ENCODE data around the gene FHIT.
"Not testable (repeated sequence)": the region's sequence is repeated elsewhere in the genome, so short reads cannot be mapped to it uniquely, and the experiment has no call there.

Gene FHIT

DNA sequence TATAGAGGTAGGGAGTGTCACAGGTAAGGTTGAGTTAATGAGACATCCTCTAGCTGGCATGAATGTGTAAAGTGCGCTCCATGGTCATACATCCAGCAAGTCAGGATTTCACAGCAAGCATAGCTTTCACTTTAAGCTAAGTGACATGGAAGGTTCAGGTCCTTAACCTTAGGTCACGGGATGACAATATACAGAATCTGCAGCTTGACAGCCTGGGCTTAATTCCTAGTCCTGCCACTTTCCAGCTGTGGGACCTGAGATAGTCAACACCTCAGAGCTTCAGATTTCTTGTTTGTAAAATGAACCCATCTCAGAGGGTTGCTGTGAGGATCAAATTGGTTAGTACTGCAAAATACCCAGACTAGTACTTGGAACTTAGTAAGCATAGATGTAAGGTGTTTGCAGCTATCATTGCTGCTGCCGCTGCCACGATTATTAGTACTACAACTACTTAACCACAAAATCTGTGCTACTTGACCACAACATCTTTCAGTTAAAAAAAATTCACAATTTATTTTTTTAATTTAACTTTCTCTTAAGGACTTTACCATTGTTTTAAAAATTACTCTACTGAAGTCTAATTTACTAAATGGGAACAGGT lies 1311.3 kb downstream of the FHIT start:
- DNase-seq = no peak

DNA sequence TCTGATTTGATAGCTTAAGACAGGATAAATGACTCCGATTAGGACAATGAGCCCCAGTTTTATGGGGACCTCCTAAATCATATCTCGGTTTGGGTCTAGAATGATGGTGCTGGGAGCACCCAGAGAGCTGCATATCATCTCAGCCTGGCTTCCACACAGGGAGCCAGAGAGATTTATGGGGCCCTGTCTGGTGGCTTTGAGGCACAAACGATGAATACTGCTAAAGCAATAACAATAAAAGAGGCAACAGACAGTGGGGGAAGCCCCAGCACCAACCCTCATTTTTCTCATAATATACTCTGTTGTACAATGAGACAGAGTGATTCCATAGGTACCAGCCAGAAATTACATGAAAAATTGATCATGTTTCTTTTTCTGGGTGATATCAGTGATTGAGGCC lies 1312.4 kb downstream of the FHIT start:
- no peak for DNase-seq

DNA sequence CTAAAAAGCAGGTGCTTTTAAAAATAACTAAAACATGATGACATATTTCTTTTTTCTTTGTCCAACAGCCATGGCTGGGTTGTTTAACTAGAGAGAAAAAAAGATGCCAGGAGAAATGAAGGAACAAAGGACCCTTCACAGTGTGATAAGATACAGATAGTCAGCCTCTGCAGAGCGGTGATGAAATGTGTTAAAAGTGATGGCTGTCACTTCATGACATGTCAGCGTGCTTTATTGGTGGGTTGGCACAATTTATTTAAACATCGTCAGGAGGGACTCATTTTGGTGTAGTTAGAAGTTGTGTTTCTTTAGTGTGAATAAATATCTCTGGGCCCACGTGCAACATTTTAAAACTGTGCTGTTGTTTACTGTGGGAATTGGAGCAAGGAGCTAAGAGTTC lies 1314.1 kb downstream of the FHIT start:
- DNase-seq = no peak

DNA sequence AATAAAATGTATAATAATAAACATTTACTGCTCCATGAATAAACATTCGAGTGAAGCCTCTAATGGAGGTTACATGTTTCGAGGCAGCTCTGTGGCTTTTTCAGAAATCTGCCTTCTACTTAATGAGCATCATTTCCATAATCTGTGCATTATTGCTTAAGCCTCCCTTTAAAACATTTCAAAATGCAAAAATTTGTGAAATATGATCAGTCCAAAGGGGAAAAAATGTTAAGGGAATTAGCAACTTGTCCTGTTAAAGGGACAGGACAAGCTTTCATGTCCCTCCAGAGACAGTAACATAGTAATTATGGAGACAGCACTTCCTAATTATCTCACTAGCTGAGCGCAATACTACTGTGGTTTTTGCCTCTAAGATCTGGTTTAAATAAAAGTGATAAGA lies 1314.8 kb downstream of the FHIT start:
- DNase-seq = no peak

DNA sequence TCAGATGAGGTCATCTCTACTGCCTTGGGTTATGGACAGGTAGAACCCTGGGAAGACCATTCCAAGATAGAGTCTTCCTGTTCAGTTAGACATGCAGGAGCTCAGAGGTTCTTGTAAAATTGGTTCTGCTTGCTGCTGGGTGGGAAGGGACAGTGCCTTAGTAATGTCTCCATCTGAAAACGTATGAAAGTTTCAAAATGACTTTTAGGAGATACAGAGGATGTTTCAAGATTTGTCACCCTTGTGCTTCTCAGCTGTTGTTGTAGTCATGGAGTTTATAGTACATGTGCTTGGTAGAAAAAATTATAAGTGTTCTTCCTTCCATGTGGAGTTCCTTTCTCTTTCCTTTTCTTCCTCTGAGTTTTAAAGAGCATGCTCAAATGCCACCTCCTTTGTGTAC lies 1316.2 kb downstream of the FHIT start:
- DNase-seq = no peak

DNA sequence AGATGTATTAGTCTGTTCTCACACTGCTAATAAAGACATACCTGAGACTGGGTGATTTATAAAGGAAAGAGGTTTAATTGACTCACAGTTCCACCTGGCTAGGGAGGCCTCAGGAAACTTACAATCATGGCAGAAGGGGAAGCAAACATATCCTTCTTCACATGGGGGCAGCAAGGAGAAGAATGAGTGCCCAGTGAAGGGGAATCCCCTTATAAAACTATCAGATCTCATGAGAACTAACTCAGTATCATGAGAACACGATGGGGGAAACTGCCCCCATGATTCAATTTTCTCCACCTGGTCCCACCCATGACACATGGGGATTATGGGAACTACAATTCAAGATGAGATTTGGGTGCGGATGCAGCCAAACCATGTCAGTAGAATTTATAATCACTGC lies 1316.7 kb downstream of the FHIT start:
- not testable (repeated sequence) for DNase-seq

DNA sequence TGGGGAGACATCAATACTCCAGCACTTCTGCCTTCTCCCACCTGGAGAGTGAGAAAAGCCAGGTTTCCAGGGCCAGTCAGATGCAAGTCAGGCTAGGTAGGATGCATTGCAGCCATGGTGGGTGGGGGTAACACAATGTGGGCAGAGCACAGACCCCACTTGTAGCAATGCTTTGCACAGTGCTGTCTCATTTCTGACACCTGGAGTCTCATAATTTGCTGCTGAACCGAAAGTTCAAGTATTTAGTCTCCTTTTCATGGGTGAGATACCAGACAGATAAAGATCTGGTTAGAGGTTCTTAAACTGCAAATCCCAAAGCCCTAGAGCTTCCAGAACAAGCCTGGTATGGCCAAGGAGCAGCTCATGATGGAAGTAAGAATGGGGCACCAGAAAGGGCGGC lies 1321.1 kb downstream of the FHIT start:
- DNase-seq = no peak

DNA sequence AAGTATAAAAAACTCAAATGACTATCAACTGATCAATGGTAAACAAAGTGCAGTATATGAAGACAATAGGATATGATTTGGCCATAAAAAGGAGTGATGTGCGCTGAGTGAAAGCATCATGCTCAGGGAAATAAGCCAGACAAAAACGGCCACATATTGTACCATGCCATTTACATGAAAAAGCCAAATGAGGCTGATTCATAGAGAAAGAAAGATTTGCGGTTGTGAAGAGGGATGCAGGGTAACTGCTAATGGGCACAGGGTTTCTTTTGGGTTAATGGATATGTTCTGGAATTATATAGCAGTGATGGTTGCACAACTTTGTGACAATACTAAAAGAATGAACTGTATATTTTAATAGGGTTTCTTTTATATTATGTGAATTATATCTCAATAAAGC lies 1324.2 kb downstream of the FHIT start:
- no peak for DNase-seq

DNA sequence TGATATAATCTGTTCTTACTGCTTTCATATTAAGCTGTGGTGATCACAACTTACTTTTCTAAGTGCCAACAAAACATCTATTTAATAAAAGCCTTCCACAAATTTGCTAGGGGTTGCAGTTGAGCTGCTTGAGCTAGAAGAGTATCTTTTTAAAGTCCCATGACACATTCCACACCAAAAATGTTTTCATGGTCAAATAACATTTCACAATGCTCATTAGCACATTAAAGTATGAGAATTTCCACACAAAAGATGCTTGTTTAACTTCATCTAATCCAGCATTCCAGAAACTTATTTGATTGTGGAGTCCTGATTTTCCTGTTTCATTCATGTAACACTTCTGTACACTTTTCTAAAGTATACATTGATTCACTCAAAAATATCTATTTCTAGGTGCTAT lies 1325.3 kb downstream of the FHIT start:
- no peak for DNase-seq

DNA sequence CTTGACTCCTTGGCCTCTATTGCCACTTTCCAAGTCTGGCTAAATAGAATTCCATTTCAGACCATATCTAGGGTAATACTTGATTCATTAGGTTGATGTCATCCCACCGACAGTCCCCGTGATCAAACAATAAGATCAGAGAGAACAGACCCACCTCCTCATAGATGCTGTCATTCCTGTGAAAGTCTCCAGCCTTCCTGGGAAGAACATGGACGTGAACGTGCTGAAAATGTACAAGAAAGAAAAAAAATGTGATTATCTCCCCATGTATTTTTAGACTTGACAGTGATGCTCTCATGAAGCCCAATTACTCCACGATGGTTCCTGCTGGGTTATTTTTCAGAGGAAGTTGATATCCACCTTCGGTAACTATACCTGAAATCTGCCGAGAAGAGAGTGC lies 1329.1 kb downstream of the FHIT start:
- DNase-seq = no peak

DNA sequence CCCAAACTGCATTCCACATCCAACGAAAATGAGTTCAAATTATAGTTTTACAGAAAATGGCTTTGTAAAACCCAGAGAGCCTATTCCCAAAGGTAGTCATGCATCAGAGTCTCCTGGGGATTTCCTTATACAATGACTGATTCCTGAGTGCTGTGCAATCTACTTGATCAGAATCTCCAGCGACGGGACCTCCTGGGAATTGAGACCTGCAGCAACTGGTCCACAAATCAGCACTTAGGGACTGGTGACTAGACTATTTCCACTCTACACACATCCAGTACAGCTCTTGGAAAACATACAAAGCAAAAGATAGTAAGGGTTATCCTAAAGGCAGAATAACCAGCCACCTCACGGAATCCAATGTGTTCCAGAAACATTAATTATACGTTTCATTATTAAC lies 1330.4 kb downstream of the FHIT start:
- DNase-seq = no peak

DNA sequence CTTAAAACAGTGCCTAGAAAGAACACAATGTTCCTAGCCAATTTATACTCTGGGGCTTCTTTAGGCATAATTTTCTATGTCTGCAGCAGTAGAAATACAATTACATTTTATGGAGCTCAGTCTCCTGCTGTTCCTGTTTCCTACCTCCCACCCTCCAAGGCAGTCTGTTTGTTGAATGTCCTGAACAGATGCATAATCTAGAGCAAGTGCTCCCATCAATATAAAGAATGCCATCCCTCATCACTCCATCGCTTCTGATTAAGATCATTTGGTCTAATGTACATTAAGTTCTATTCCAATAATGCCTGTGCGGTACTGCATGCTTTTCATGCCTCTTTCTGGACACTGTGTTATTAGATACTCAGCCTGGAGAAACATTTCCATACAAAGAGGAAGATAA lies 1331.7 kb downstream of the FHIT start:
- DNase-seq = no peak

DNA sequence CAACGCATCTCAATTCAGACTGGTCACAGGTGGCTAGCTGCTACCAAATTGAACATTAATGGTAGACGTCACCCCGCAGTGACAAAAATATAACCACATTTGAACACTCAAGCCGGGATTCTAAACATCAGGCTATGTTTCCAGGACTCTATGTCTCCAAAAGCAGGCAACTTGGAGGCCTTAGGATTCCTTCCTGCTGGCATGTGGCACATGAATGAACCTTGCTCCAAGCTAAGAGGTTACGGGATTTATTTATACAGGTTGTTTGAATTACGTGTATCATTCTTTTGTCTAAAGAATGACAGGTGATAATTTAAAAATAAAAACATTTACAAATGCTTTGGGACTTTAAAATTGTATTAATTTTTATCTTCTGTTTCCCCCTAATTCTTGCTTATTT lies 1337.0 kb downstream of the FHIT start:
- no peak for DNase-seq

DNA sequence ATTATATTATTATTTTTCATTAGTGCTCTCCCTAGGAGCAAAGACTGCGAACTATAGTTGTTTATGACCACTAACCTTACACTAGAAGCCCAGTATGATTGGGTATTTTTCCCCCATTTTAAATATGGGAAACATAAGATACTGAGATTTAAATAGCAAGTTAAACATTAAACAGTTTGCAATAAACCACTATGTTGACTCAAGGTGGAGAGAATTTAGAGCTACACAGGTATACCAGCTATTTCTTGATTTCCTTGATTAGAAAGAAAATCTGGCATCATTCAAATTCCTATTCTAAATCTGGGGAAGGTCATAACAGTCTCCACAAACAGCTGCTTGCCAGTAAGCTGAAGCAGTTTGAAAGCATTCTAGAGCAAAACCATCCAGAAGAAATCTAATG lies 1337.6 kb downstream of the FHIT start:
- DNase-seq = no peak

DNA sequence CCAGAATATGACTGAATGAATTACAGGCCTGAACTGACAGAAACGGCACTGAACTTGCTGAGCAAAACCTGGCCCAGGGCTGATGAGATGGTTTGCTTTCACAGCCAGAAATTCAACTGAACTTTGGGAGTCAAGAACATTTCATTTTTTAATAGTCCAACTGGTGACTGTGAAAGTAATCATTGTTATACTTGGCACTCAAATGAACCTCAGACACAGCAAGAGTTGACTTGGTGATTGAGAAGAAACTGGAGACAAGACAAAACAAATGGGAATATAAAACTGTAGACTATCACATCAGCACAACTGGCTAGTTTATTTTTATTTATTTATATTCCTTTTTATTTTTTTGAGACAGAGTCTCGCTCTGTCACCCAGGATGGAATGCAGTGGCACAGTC lies 1342.6 kb downstream of the FHIT start:
- no peak for DNase-seq

DNA sequence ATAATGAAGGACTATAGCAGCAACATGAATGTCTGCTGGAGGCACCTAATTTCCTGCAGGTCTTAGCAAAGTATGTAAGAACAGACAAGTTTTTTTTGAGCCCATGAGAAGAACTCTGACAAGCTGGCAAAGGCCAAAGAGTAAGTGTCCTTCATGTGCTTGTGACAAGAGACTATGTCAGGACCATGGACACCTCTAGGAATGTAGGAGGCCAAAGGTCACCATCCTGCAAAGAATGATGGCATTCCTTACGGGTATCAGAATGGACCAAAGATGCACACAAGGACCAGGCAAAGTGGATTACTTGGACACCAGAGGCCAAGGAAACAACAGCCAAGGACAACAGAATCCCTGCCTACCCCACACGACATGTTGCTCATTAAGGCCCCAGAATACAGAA lies 1343.0 kb downstream of the FHIT start:
- DNase-seq = no peak

DNA sequence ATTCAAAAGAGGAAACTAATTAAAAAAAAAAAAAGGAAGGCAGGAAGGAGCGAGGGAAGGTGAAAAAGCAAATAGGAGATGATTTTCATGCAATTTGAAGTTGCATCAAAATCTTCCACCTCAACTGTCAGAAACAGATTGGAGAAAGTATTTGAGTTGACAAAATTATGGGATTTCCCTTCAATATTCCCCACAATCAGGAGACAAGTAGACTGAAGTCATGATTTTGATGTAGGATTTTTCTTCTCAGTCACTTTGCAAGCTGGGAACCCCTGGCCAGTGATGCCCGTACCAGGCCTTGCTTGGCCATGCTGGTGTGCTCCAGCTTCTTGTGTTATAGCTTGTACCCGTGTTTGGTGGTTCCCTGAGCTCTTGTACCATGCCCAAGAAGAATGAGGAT lies 1347.0 kb downstream of the FHIT start:
- DNase-seq = no peak

DNA sequence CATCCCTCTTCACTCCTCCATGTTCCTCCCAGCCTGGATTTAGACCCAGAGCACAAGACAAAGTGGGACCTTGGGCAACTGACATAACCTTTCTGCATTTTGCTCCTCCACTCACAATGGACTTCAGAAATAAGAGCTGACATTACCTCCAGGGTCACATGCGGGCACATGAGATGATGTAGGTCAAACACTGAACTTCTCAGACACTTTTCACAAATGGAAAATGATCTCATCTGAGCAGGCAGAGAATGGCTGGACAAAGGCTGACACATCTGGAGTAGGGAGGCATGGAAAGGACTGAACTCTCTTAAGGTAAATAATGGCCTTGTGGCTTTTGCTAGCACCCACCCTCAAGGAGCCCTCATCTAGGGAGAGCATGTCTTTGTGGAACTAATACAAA lies 1352.2 kb downstream of the FHIT start:
- no peak for DNase-seq

DNA sequence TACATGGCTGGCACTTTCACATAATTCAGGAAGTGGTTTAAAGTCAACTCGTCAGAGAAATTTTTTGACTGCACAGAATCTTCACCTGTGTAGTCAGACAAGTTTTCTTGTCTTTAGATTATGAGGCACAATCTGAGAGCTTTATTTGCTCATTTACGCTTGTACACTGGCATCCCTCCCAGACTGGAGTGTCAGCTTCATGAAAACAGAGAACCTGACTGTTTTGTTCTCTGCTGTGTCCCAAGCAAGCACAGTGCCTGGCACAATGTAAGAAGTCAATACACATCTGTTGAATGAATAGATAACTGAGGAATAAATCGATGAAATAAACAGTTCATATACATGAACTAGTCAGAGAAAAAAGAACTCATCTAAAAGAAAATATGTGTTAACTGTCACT lies 1355.3 kb downstream of the FHIT start:
- DNase-seq = no peak

DNA sequence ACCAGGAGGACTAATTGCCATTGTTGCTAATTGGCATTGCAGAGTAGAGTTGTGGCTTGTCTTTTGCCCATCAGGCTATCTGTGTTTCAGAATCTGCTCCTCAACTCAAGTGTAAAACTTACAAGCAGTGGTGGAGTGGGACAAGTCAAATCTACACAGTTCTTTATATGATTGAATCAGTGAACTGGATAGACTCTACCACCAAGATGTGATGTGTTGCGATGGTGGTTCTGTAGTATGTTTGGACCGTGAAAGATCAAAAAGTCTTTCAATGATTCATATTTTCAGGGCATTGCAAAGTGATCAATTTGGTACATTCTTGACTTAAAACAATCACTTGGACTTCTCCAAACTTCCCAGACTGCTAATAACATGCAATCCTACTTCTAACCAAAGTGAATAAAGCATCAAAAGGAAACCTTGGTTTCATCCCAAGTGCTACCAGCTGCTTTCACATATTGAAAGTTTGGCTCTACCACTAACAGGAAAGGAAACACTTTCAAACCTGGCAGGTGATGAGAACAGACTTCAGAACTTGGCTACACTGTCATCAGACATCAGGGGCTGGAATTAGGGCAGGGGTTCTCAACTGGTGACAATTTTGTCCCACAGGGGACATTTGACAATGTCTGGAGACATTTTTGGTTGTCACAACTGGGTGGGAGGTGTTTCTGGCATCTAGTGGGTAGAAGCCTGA lies 1356.7 kb downstream of the FHIT start:
- no peak for DNase-seq

DNA sequence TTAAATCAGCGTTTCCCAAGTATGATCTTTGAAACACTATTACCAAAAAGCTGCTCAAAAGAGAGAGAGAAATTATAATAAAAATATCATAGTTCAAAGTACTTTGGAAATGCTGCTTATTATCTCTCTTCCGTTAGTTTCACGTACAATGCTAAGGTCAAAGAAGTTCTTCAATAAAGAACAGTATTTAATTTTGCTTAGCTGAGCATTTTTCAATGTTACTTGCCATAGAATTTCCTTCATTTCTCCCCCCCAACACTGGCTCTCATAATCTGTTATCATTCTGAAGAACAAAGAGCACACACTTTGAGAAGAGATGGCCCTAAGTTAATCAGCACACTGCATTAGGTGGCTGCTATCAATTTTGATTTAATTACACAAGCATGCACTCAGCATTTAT lies 1360.6 kb downstream of the FHIT start:
- DNase-seq = no peak

DNA sequence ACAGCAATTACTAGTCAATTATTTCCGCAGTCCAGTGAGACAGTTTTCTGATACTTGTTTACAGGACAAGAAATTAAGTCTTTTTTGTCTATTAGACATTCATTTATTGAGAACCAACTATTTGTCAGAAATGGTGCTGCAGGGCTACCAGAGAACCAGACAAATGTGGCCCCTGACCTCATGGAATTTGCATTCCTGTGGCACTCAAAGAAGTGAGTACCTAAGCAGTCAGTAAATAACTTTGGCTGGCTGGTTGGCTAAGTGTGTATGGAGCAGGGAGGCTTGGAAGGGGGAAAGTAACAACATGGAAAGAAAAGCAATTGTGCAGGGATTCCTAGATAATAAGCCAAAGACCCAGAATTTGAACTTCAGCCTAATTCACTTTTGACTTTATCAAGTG lies 1364.5 kb downstream of the FHIT start:
- no peak for DNase-seq

DNA sequence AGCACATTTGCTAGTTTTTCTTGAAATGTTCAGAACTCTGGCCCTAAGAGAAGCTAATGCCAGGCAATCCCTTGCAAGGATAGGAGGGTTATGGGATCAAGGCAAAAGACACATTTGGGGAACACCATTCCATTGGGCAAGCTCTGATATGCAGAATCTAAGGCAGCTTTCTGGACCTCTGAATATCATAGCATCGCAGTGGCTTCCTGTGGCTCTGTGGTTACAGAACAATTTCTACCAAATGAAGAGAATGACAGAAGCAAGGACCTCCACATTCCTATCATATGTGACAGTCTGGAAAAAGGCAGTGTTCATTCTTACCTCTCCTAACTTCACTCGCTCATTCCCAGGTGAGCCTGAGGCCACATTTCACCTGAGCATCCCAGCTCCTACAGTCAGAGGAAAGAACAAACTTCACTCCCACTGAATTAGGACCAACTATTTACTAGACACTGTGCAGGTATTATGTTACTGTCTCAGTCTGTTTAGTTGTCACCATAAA lies 1365.3 kb downstream of the FHIT start:
- no peak for DNase-seq

DNA sequence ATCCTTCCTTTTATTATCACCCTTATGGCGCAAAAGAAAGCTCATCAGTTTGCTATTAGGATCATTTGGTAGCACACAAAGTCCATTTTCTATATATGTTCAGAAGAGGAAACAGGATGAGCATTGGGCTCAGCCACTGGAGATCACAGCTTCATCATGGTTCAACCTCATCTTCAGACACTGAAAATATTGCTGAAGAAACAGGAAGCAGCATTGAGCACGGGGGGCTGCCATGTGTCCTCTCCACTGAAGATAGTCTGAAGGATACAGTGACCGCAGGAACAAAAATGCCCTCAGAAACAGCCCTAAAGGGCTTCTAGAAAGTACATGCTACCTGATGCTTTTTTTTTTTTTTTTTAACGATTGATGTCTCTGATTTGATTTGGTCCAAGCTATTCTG lies 1366.2 kb downstream of the FHIT start:
- no peak for DNase-seq

DNA sequence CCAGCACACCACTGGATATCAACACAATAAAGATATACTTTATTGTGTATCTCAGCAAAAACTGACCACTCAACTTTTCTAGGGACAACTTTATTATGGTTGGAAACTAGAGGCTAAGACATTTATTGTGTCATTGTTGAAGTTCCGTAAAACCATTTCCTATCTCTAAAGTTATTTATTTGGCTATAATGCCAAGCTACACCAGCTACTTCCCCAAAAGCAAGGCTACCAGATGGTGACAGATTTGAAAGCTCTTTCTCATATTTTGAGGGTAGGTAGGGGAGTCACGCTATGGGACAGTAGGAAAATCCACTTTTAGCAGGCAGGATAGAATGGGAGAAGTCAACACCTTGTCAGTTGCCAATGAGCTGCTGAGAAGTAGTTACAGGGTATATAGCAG lies 1366.8 kb downstream of the FHIT start:
- DNase-seq = no peak
